Hepatocyte (in vitro differentiated cells): ENCODE data around the gene CCDC74B. TPM values are rescaled to one million over a fixed set of nuclear protein-coding genes. Genes with fewer than 3 reads are reported as not detected.
A peak's percentile ranks its signal among the peaks of the same experiment; 100 is the strongest.
"Not testable (repeated sequence)": the region's sequence is repeated elsewhere in the genome, so short reads cannot be mapped to it uniquely, and the experiment has no call there.

Experiments
- DNase-seq: peaks from one replicate; pipeline ENCODE4 v3.0.0-alpha.2; 2016; ENCODE audit warnings: low spot score
- H2AFZ ChIP-seq: fragments of 200-600 bp; sonication (generic); 2 replicates; pipeline ENCODE4 v1.6.0; 2016; ENCODE audit warnings: antibody characterized with exemption, mild to moderate bottlenecking
- H3K27ac ChIP-seq: fragments of 200-600 bp; sonication (generic); 2 replicates; pipeline ENCODE4 v1.5.1; 2016; ENCODE audit warnings: mild to moderate bottlenecking
- H3K27me3 ChIP-seq: fragments of 200-600 bp; sonication (generic); 2 replicates; pipeline ENCODE4 v1.6.1; 2016
- H3K36me3 ChIP-seq: fragments of 200-600 bp; sonication (generic); replicated peaks from 2 replicates; pipeline ENCODE4 v1.5.1; 2016; ENCODE audit warnings: low read depth; ENCODE audit not compliant: insufficient read depth
- H3K4me1 ChIP-seq: fragments of 200-600 bp; sonication (generic); 2 replicates; pipeline ENCODE4 v1.5.1; 2016; ENCODE audit warnings: mild to moderate bottlenecking, moderate library complexity; ENCODE audit not compliant: insufficient read depth
- H3K4me2 ChIP-seq: fragments of 200-600 bp; sonication (generic); 2 replicates; pipeline ENCODE4 v1.6.0; 2016
- H3K4me3 ChIP-seq: fragments of 200-600 bp; sonication (generic); 2 replicates; pipeline ENCODE4 v1.5.1; 2016; ENCODE audit warnings: mild to moderate bottlenecking
- H3K79me2 ChIP-seq: fragments of 200-600 bp; sonication (generic); 2 replicates; pipeline ENCODE4 v1.6.0; 2017; ENCODE audit warnings: mild to moderate bottlenecking
- H3K9me2 ChIP-seq: fragments of 200-600 bp; sonication (generic); replicated peaks from 2 replicates; pipeline ENCODE4 v1.6.0; 2017; ENCODE audit warnings: mild to moderate bottlenecking; ENCODE audit not compliant: insufficient read depth
- H3K9me3 ChIP-seq: fragments of 200-600 bp; sonication (generic); 2 replicates; pipeline ENCODE4 v1.5.1; 2016; ENCODE audit warnings: low read depth, mild to moderate bottlenecking
- H4K20me1 ChIP-seq: fragments of 200-600 bp; sonication (generic); 2 replicates; pipeline ENCODE4 v1.6.0; 2016; ENCODE audit warnings: mild to moderate bottlenecking; ENCODE audit not compliant: insufficient read depth, poor library complexity, severe bottlenecking
- CTCF ChIP-seq: fragments of 200-600 bp; sonication (generic); IDR thresholded peaks from 2 replicates; pipeline ENCODE4 v1.5.1; 2016; ENCODE audit warnings: antibody characterized with exemption, mild to moderate bottlenecking; ENCODE audit not compliant: poor library complexity
- EZH2 ChIP-seq: fragments of 200-600 bp; sonication (generic); IDR thresholded peaks from 2 replicates; pipeline ENCODE4 v1.6.1; 2016; ENCODE audit warnings: antibody characterized with exemption, mild to moderate bottlenecking, borderline replicate concordance
- EZH2phosphoT487 ChIP-seq: fragments of 200-600 bp; sonication (generic); IDR thresholded peaks from one replicate; pipeline ENCODE4 v1.6.1; 2018; ENCODE audit warnings: antibody characterized with exemption, mild to moderate bottlenecking, low read depth, moderate library complexity; ENCODE audit not compliant: unreplicated experiment, severe bottlenecking
- WGBS: methylation state at CpG from one replicate; pipeline ENCODE4 v1.1.6; 2016; ENCODE audit warnings: low lambda C conversion rate; ENCODE audit errors: missing lambda C conversion rate; 5-methylcytosine and 5-hydroxymethylcytosine counted together
- polyA plus RNA-seq: library from polyadenylated mRNA; unstranded; fragments of >200 nt; fragmentation: Nextera tagmentation; extraction: Ambion mirVana; gene quantifications from 2 replicates; pipeline ENCODE4 v1.2.1, GENCODE V29; 2016
- total RNA-seq: library from RNA; depleted of rRNA; stranded (reverse); fragments of >200 nt; gene quantifications from 2 replicates; pipeline ENCODE4 v1.2.3, GENCODE V29; 2014

Gene CCDC74B
- total and polyA plus RNA-seq, 2 experiments from 2014 or later: 3.8 to 5.3 TPM

GRCh38 chr2:130185436-130185835, 40.5 kb upstream of the CCDC74B start:
- H3K27me3 ChIP-seq: no peaks in the 10 kb centered on the region
- H3K4me3 ChIP-seq: no peak overlapping the region
- WGBS: 93% methylated on average over 8 of the region's 10 CpGs
- H3K79me2 ChIP-seq: peaks cover 35% of the 10 kb centered on the region
- H2AFZ ChIP-seq: no peak overlapping the region
- no peaks in the 10 kb centered on the region for H3K9me3 ChIP-seq
- DNase-seq: no peak
- no peaks in the 10 kb centered on the region for H3K36me3 ChIP-seq
- no peak overlapping the region for H3K4me2 ChIP-seq
- peaks cover 19% of the 10 kb centered on the region for H3K4me1 ChIP-seq
- no peak overlapping the region for H3K27ac ChIP-seq
- H3K9me2 ChIP-seq: no peaks in the 10 kb centered on the region
- no peaks in the 10 kb centered on the region for H4K20me1 ChIP-seq
- no peak for TF ChIP-seq EZH2
- no peak for TF ChIP-seq EZH2phosphoT487
- no peak for TF ChIP-seq CTCF

- Histone ChIP-seq H3K79me2 (peaks cover 51% of the 10 kb centered on the region), H3K4me3 (no peak overlapping the region), H3K4me1 (peaks cover 23% of the 10 kb centered on the region), H3K9me3 (no peaks in the 10 kb centered on the region), H3K4me2 (peak overlapping the region; percentile 78), H3K36me3 (no peaks in the 10 kb centered on the region), H3K27me3 (no peaks in the 10 kb centered on the region), H3K27ac (peak overlapping the region; percentile 75), H3K9me2 (no peaks in the 10 kb centered on the region), H4K20me1 (no peaks in the 10 kb centered on the region), H2AFZ (no peak overlapping the region)
- TF ChIP-seq EZH2phosphoT487 (no peak), EZH2 (no peak), CTCF (no peak)
- DNase-seq: peak; percentile 54
- 52% methylated on average over 26 of the region's 26 CpGs for WGBS
Measured at GRCh38 chr2:130183512-130184373, 38.8 kb upstream of the CCDC74B start.

- not testable (repeated sequence) for H3K9me3 ChIP-seq, H4K20me1 ChIP-seq, DNase-seq, H3K27me3 ChIP-seq, H3K9me2 ChIP-seq, H3K36me3 ChIP-seq
- WGBS: 41% methylated on average over 14 of the region's 23 CpGs
- peak overlapping the region; percentile 75 for H3K27ac ChIP-seq
- peaks cover 23% of the 10 kb centered on the region for H3K4me1 ChIP-seq
- peak overlapping the region; percentile 20 for H2AFZ ChIP-seq
- H3K4me3 ChIP-seq: peak overlapping the region; percentile 49
- peak overlapping the region; percentile 78 for H3K4me2 ChIP-seq
- peaks cover 59% of the 10 kb centered on the region for H3K79me2 ChIP-seq
Measured at GRCh38 chr2:130182826-130183511, 38.1 kb upstream of the CCDC74B start.
